HL-60 (cell line): ENCODE results near the gene GRK6.

Experiments used
- GABPA ChIP-seq: IDR thresholded peaks from 2 replicates; pipeline ENCODE4 v1.6.1; 2012; ENCODE audit warnings: low read depth
- POLR2AphosphoS5 ChIP-seq: IDR thresholded peaks from 2 replicates; pipeline ENCODE4 v1.6.1; 2012; ENCODE audit warnings: low read depth
- TF ChIP-seq, protein P1 (sequence below): IDR thresholded peaks from 2 replicates; pipeline ENCODE4 v1.6.1; 2012; ENCODE audit warnings: low read depth; ENCODE audit not compliant: insufficient replicate concordance
- TF ChIP-seq, protein P2 (sequence below): IDR thresholded peaks from one replicate; pipeline ENCODE4 v1.5.1; 2011; ENCODE audit warnings: low read length, control low read depth, inconsistent platforms; ENCODE audit not compliant: insufficient read depth

GRCh38 chr5:177404641-177405179, 21.8 kb upstream of the GRK6 start:
- TF ChIP-seq, protein P1, sequence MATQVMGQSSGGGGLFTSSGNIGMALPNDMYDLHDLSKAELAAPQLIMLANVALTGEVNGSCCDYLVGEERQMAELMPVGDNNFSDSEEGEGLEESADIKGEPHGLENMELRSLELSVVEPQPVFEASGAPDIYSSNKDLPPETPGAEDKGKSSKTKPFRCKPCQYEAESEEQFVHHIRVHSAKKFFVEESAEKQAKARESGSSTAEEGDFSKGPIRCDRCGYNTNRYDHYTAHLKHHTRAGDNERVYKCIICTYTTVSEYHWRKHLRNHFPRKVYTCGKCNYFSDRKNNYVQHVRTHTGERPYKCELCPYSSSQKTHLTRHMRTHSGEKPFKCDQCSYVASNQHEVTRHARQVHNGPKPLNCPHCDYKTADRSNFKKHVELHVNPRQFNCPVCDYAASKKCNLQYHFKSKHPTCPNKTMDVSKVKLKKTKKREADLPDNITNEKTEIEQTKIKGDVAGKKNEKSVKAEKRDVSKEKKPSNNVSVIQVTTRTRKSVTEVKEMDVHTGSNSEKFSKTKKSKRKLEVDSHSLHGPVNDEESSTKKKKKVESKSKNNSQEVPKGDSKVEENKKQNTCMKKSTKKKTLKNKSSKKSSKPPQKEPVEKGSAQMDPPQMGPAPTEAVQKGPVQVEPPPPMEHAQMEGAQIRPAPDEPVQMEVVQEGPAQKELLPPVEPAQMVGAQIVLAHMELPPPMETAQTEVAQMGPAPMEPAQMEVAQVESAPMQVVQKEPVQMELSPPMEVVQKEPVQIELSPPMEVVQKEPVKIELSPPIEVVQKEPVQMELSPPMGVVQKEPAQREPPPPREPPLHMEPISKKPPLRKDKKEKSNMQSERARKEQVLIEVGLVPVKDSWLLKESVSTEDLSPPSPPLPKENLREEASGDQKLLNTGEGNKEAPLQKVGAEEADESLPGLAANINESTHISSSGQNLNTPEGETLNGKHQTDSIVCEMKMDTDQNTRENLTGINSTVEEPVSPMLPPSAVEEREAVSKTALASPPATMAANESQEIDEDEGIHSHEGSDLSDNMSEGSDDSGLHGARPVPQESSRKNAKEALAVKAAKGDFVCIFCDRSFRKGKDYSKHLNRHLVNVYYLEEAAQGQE = no peak
- TF ChIP-seq, protein P2, sequence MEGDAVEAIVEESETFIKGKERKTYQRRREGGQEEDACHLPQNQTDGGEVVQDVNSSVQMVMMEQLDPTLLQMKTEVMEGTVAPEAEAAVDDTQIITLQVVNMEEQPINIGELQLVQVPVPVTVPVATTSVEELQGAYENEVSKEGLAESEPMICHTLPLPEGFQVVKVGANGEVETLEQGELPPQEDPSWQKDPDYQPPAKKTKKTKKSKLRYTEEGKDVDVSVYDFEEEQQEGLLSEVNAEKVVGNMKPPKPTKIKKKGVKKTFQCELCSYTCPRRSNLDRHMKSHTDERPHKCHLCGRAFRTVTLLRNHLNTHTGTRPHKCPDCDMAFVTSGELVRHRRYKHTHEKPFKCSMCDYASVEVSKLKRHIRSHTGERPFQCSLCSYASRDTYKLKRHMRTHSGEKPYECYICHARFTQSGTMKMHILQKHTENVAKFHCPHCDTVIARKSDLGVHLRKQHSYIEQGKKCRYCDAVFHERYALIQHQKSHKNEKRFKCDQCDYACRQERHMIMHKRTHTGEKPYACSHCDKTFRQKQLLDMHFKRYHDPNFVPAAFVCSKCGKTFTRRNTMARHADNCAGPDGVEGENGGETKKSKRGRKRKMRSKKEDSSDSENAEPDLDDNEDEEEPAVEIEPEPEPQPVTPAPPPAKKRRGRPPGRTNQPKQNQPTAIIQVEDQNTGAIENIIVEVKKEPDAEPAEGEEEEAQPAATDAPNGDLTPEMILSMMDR = no peak
- TF ChIP-seq GABPA = no peak
- TF ChIP-seq POLR2AphosphoS5 = no peak
